SK-N-SH treated with all-trans-retinoic acid at 6 μM for 48 hours (cell line): ENCODE data around the gene NIP7.

ENCODE experiments used
- ARNTL ChIP-seq: fragments of 450-650 bp; formaldehyde crosslinking; IDR thresholded peaks from 2 replicates; pipeline ENCODE4 v1.5.0; 2020; ENCODE audit warnings: low read depth, mild to moderate bottlenecking, moderate library complexity, borderline replicate concordance
- CREB5 ChIP-seq: fragments of 250-450 bp; sonication (Bioruptor Pico); IDR thresholded peaks from 2 replicates; pipeline ENCODE4 v1.5.1; 2020; ENCODE audit warnings: low read depth, mild to moderate bottlenecking, moderate library complexity
- ESRRG ChIP-seq: fragments of 250-450 bp; sonication (Bioruptor Pico); IDR thresholded peaks from 2 replicates; pipeline ENCODE4 v1.6.1; 2021; ENCODE audit warnings: mild to moderate bottlenecking
- GLIS3 ChIP-seq: fragments of 250-450 bp; sonication (Bioruptor Pico); IDR thresholded peaks from 2 replicates; pipeline ENCODE4 v1.5.0; 2020; ENCODE audit warnings: mild to moderate bottlenecking, moderate library complexity
- ISL1 ChIP-seq: fragments of 250-450 bp; sonication (Bioruptor Pico); IDR thresholded peaks from 2 replicates; pipeline ENCODE4 v2.1.2; 2022; ENCODE audit warnings: mild to moderate bottlenecking, moderate library complexity
- PATZ1 ChIP-seq: fragments of 250-450 bp; sonication (Bioruptor Pico); IDR thresholded peaks from 2 replicates; pipeline ENCODE4 v1.8.0; 2020; ENCODE audit warnings: mild to moderate bottlenecking, moderate library complexity, borderline replicate concordance
- POU6F1 ChIP-seq: fragments of 250-450 bp; sonication (Bioruptor Pico); IDR thresholded peaks from 2 replicates; pipeline ENCODE4 v1.8.0; 2021; ENCODE audit warnings: low read depth, mild to moderate bottlenecking, moderate library complexity, borderline replicate concordance
- TCF4 ChIP-seq: fragments of 250-450 bp; sonication (Bioruptor Pico); IDR thresholded peaks from 2 replicates; pipeline ENCODE4 v1.8.0; 2021; ENCODE audit warnings: mild to moderate bottlenecking, moderate library complexity, borderline replicate concordance
- TOX ChIP-seq: fragments of 250-450 bp; sonication (Bioruptor Pico); IDR thresholded peaks from 2 replicates; pipeline ENCODE4 v1.8.0; 2021; ENCODE audit warnings: mild to moderate bottlenecking, moderate library complexity, borderline replicate concordance
- TSHZ2 ChIP-seq: fragments of 250-450 bp; sonication (Bioruptor Pico); IDR thresholded peaks from 2 replicates; pipeline ENCODE4 v1.5.0; 2020; ENCODE audit warnings: mild to moderate bottlenecking, moderate library complexity
- ZC3H10 ChIP-seq: fragments of 250-450 bp; sonication (Bioruptor Pico); IDR thresholded peaks from 2 replicates; pipeline ENCODE4 v1.5.1; 2021; ENCODE audit warnings: mild to moderate bottlenecking, moderate library complexity
- ZFP30 ChIP-seq: fragments of 450-650 bp; formaldehyde crosslinking; IDR thresholded peaks from 2 replicates; pipeline ENCODE4 v1.5.0; 2022; ENCODE audit warnings: mild to moderate bottlenecking, moderate library complexity
- ZNF565 ChIP-seq: fragments of 450-650 bp; formaldehyde crosslinking; conservative IDR thresholded peaks from 2 replicates; pipeline ENCODE4 v1.5.0; 2020; ENCODE audit warnings: low read depth, mild to moderate bottlenecking, moderate library complexity
- ZNF70 ChIP-seq: fragments of 450-650 bp; formaldehyde crosslinking; IDR thresholded peaks from 2 replicates; pipeline ENCODE4 v1.5.0; 2020; ENCODE audit warnings: mild to moderate bottlenecking, moderate library complexity

GRCh38 chr16:69316595-69317034, 23.0 kb upstream of the NIP7 start:
- no peak for TF ChIP-seq POU6F1 (CRISPR knock-in tag)
- TF ChIP-seq PATZ1 = no peak
- TF ChIP-seq ESRRG (CRISPR knock-in tag) = no peak
- no peak for TF ChIP-seq CREB5
- no peak for TF ChIP-seq TCF4 (CRISPR knock-in tag)
- TF ChIP-seq GLIS3 = no peak
- no peak for TF ChIP-seq ZNF565 (CRISPR knock-in tag)
- TF ChIP-seq ZNF70 (CRISPR knock-in tag) = no peak
- TF ChIP-seq TSHZ2 (CRISPR knock-in tag) = no peak
- no peak for TF ChIP-seq ARNTL (CRISPR knock-in tag)
- TF ChIP-seq ISL1 = no peak
- no peak for TF ChIP-seq ZFP30 (CRISPR knock-in tag)
- TF ChIP-seq ZC3H10 (CRISPR knock-in tag) = no peak
- no peak for TF ChIP-seq TOX (CRISPR knock-in tag)
